ENCODE measurements around the gene SUCO. TPM values are rescaled to one million over a fixed set of nuclear protein-coding genes. Genes with fewer than 3 reads are reported as not detected.

SUCO gene
- total RNA-seq, 4 donors from 2014 or later: 15.5 to 41.6 (median 25.1) TPM

- Histone ChIP-seq H3K27me3 (no peaks in the 10 kb centered on the region), H3K9me3 (no peaks in the 10 kb centered on the region), H3K36me3 (no peaks in the 10 kb centered on the region), H3K4me1 (peaks cover 0 to 19% (median 0%) of the 10 kb centered on the region in 3 donors), H3K27ac (peak overlapping the region in 3 of 4 donors; percentile 60 to 68 (median 63)), H3K4me3 (no peak overlapping the region)
- ATAC-seq: no peak
- WGBS, 2 donors (ENCODE audit: low coverage in 1 of 2): 0 to 38% methylated on average over 1 of the region's 1 CpG
- TF ChIP-seq EP300 (IDR thresholded peaks at IDR 0.05) (no peak), POLR2A (IDR thresholded peaks at IDR 0.05) (no peak)
These were observed 36.3 kb upstream of the SUCO start for GRCh38 chr1:172496678-172497077.

DNA sequence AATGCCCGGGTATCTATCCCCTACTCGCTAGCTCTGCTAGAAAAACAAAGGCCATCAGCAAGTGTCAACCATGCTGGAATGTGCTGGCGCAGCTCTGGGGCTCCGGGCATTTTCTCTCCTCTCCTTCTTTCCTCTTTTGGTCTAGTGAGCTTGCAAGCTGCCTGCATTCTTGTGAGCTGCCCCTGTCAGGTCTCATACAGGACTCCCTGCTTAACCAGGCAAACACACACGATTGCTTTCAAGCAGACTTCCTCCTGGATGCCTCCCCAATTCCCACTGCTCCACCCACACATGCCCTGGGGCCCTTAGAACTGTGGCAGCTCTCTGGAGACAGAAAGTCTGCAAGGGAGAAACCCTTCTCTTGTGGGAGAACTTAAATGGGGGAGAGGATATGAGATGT, 35.7 kb upstream of the SUCO start:
- 17 to 20% methylated on average over 4 to 5 of the region's 5 CpGs for WGBS, 2 donors (ENCODE audit: low coverage in 1 of 2)
- peak; percentile 31 for ATAC-seq
- Histone ChIP-seq H3K4me3 (no peak overlapping the region), H3K4me1 (peaks cover 0 to 19% (median 0%) of the 10 kb centered on the region in 3 donors), H3K27ac (peak overlapping the region in 3 of 4 donors; percentile 60 to 68 (median 63)), H3K9me3 (no peaks in the 10 kb centered on the region), H3K36me3 (no peaks in the 10 kb centered on the region), H3K27me3 (no peaks in the 10 kb centered on the region)
- TF ChIP-seq EP300 (IDR thresholded peaks at IDR 0.05): no peak
- no peak for TF ChIP-seq POLR2A (IDR thresholded peaks at IDR 0.05)
- no peak for TF ChIP-seq POLR2AphosphoS5 (IDR thresholded peaks at IDR 0.05)
- no peak for TF ChIP-seq CTCF (IDR thresholded peaks at IDR 0.05)

DNA sequence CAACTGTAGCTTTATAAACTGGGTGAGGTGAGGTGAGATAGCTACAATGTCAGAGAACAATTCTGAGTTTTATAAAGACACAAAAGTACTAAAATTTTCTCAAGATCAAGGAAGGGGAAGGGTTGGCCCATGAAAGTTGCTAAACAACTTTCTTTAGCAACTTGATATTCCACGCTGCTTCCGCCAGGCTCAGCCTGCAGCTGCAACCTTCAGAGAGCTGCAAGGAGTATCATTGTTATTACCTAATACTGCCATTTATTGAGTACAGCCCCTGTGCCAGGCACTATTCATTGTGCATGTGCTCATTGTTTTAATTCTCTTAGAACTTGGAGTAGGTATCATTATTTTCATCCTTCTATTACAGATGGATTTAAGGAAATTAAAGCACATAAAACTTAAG, 34.1 kb upstream of the SUCO start:
- peaks cover 0 to 19% (median 0%) of the 10 kb centered on the region in 3 donors for H3K4me1 ChIP-seq
- no peak for TF ChIP-seq EP300 (IDR thresholded peaks at IDR 0.05)
- no peak for TF ChIP-seq CTCF (IDR thresholded peaks at IDR 0.05)
- no peak for TF ChIP-seq POLR2AphosphoS5 (IDR thresholded peaks at IDR 0.05)
- no peak for TF ChIP-seq POLR2A (IDR thresholded peaks at IDR 0.05)
- H3K4me3 ChIP-seq: no peak overlapping the region
- no peaks in the 10 kb centered on the region for H3K27me3 ChIP-seq
- ATAC-seq: no peak
- H3K36me3 ChIP-seq: no peaks in the 10 kb centered on the region
- H3K27ac ChIP-seq: no peak overlapping the region
- H3K9me3 ChIP-seq: no peaks in the 10 kb centered on the region
- 87 to 100% methylated on average over 2 of the region's 2 CpGs for WGBS, 2 donors (ENCODE audit: low coverage in 1 of 2)

- no peak for TF ChIP-seq CTCF (IDR thresholded peaks at IDR 0.05)
- no peak for TF ChIP-seq POLR2A (IDR thresholded peaks at IDR 0.05)
- TF ChIP-seq EP300 (IDR thresholded peaks at IDR 0.05): no peak
- TF ChIP-seq POLR2AphosphoS5 (IDR thresholded peaks at IDR 0.05): no peak
- Histone ChIP-seq H3K9me3 (no peaks in the 10 kb centered on the region), H3K27ac (no peak overlapping the region), H3K36me3 (no peaks in the 10 kb centered on the region), H3K27me3 (no peaks in the 10 kb centered on the region), H3K4me1 (peaks cover 0 to 19% (median 0%) of the 10 kb centered on the region in 3 donors), H3K4me3 (no peak overlapping the region)
- WGBS, 2 donors (ENCODE audit: low coverage in 1 of 2): 64 to 73% methylated on average over 2 to 3 of the region's 3 CpGs
- ATAC-seq: no peak
These were observed 33.3 kb upstream of the SUCO start for GRCh38 chr1:172499636-172500141.

DNA sequence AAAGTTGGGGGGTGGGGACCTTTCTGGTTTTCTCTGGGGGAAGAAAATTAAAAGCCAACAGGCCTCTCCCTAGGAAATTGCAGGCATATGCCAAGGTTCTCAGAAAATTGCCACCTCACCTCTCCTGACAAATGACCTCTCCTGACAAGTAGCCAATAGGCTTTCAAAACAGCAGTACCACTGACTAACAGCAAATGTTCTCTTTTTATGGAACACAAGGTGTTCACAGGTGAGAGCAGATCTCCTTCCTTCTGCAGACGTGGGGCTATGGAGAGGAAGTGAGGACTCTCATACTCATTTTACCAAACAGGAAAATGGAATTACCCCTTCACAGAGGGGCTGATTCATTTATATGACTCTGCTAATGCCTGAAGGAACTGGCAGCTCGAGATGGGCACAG, 32.7 kb upstream of the SUCO start:
- Histone ChIP-seq H3K4me3 (no peak overlapping the region), H3K36me3 (no peaks in the 10 kb centered on the region), H3K27ac (no peak overlapping the region), H3K27me3 (no peaks in the 10 kb centered on the region), H3K4me1 (peaks cover 0 to 19% (median 0%) of the 10 kb centered on the region in 3 donors), H3K9me3 (no peaks in the 10 kb centered on the region)
- WGBS, 2 donors (ENCODE audit: low coverage in 1 of 2): 83% methylated on average over 1 of the region's 2 CpGs; no CpG with 5 or more reads in 1 of the 2 donors
- no peak for TF ChIP-seq EP300 (IDR thresholded peaks at IDR 0.05)
- no peak for TF ChIP-seq POLR2AphosphoS5 (IDR thresholded peaks at IDR 0.05)
- no peak for TF ChIP-seq POLR2A (IDR thresholded peaks at IDR 0.05)
- no peak for TF ChIP-seq CTCF (IDR thresholded peaks at IDR 0.05)
- no peak for ATAC-seq

Measured in gastroesophageal sphincter (tissue), 4 donors.